GM23248 (cell line): Measurements from ENCODE around the gene LUM.

Experiments used
- EZH2 ChIP-seq: fragments of 200-600 bp; sonication (generic); IDR thresholded peaks from 2 replicates; pipeline ENCODE4 v1.6.1; 2018; ENCODE audit warnings: antibody characterized with exemption, mild to moderate bottlenecking; ENCODE audit not compliant: insufficient read depth, poor library complexity, severe bottlenecking
- EZH2phosphoT487 ChIP-seq: fragments of 200-600 bp; sonication (generic); IDR thresholded peaks from 2 replicates; pipeline ENCODE4 v1.6.1; 2018; ENCODE audit warnings: antibody characterized with exemption, moderate library complexity, mild to moderate bottlenecking, low read depth; ENCODE audit not compliant: insufficient read depth

- TF ChIP-seq EZH2, result no peak
- TF ChIP-seq EZH2phosphoT487, result no peak
These were observed 36.4 kb downstream of the LUM start for GRCh38 chr12:91074851-91075250.
